Activated effector memory CD4-positive, alpha-beta T cell treated with Interleukin-2 at 50 U/mL for 16 hours (primary cell): ENCODE results near the gene ACP1.

Experiments used
- DNase-seq: peaks from one replicate; pipeline ENCODE4 v3.0.0-alpha.2; 2020

Gene ACP1

DNA sequence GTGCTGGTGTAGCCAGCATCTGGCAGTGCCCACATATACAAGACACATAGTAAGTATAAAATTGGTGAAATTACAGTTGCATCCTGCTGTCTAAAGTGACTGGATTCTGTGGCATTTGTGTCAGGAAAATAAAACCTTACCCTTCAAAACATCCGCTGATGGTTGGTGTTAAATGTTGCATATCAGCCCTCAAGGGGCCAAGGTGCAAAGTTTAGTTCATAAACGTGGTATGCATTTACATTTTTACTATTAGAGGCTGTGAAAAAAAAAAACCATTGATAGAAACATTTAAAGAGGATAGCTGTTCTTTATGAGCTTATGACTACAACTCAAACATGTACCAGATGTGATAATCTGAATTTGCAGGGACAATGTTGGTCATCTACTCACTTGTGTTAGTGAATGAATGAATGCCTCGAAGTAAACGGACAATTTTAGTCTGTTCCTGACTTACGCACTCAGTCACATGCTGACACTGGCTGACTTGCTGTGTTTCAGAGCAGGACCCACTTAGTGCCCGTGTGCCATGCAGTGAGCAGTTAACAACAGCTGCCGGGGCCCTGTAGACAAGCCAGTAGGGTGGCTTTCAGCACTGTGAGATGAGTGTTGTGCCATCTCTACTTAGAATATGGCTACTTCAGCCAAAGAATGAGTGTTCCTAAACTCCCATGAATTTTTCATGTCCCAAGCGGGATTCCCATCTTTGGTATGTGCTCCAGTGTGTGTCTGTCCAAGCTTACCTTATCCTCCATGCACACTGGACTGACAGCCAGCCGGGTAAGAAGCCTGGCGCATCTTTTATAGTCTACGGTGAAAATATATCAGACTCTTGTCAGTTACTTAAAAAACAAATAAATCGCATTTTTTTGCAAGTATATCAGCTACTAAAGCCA, 17.9 kb downstream of the ACP1 start:
- DNase-seq = no peak

DNA sequence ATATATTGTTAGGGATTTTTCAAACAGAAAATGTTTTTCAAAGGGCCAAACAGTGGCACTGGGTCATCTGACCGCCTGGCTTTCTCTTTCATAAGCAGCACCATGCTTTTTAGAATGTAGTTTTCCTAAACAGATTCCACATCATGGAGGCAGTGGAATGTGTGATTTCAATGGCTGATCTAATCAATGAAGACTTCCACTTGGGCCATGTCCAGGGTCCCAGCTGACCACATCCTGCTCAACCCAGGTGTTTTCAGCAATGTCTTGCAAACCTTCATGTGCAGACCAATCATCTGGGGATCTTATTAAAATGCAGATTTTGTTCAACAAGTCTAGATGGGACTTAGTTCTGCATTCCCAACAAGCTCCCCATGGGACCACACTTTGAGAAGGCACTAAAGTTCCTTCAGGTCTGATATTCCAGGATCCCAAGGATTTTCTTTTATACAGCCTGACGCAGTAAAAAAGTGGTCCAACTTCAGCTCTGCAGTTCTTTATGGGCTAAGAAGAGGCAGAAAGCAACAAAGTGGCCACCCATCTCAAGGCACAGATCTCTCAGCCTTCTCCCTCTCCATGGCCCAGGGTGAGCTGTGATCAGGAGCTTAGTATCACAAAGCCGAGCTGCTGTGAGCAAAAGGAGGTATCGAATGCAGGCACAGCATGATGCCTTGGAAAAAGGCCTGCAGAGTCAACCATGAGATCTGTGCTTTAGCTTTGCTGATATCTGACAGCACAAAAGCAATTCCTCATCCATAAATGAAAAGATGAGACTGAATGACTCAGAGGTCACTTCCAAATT, 19.4 kb downstream of the ACP1 start:
- DNase-seq = no peak

DNA sequence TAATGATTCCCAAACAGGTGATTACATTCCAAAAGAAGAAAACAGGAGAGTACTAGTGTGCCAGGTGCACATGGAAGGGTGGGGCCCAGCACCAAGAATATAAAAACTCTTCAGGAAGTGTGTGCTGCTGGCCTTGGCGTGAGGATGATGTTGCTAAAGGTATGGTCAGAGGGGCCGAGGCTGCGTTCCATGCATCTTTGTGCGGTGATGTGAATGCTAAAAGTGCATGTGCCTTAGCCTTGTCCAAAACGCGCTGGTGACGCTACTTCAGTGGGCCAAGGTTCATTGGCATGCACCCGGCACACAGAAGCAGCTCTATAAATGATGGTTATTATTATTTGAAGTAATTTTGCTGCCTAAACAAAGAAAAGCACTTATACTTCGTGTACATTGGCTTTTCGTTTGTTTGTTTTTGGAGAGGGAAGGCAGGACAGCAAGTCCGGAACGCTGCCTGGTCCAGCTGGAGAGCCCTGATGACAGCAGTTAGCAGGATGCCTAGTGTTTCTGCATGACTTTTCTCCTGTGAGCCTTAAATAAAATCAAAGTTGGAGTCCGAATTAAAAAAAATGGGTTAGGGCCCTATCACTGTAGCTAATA, 20.2 kb downstream of the ACP1 start:
- DNase-seq = no peak

DNA sequence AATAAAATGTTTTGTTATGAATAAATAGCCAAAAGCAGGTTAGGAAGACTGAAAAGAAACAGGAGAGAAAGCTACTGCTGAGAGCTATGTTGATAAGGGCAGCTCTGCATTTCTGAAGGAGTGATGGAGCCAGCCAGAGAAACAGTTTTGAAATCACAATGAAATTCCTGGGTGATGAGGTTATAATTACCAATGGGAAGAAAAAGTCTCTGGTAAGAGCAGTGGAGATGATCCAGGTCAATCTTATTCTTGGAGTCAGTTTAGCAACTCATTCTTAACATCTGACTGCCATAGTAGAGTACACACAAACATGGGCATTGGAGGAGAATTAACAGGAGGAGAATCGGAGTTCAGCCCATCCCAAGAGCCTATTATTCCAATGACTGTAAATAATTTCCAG, 20.8 kb downstream of the ACP1 start:
- no peak for DNase-seq

DNA sequence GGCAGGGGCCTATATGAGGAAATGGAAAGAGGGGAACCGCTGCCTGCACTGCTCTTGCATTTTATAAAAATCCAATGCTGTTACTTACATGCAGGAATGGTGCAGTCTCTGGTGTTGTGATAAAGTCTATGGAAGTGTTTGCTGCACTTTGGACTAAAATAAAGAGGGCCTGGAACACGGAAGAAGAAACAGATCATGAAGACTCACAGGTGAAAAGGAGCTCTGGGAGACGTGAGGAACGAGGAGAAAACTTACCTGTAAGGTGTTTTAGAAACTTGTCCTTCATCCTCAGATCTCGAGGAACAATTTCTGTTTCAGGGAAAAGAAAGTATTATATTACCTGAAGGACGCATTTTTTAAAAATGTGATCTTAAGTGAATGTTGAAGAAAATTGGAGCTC, 21.3 kb downstream of the ACP1 start:
- DNase-seq = no peak

DNA sequence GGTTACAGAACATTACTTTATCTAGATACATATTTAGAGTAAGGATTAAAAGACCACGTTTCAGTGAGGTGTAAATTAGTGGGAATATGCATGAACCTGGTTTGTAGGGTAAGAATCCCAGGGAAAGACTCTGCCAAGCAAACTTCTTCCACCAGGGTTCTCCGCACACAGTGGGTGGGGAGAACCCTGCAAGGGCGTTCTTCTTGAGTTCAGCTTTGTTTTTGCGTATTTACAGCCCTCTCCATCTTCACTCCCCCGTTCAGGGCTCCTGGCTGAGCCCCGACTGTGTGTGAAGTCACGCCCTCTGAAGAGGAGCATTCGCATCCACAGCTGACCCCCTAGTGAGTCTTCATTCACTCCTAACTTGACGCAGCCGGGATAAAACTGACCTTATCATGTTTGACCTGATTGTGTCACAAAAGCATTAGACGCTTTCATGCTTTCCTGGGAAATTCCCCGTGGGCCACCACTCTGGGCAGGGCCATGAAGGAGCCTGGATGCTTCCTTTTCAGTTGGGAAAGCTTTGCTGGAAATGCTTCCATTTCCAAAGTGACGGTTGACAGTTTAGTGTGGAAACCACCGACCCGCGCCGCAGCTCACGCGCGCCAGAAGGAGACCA, 22.1 kb downstream of the ACP1 start:
- no peak for DNase-seq

DNA sequence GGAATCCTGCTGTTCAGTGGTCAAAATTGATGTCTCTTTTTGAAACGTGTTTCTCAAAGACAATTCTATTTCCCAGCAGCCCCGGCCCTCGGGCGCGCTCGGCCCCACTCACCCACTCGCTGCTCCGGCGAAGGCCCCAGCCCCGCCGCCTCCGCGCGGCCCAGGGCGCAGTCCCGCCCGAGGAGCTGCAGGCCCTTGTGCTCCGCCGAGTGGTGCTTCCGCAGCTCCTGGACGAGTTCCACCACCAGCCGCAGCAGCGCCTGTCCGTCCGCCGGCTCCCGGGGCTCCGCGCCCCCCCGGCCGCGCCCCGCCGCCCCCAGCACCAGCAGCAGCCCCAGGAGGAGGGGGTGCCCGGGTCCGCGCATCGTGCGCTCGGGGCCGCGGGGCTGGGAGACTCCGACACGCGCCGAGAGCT, 22.7 kb downstream of the ACP1 start:
- no peak for DNase-seq

DNA sequence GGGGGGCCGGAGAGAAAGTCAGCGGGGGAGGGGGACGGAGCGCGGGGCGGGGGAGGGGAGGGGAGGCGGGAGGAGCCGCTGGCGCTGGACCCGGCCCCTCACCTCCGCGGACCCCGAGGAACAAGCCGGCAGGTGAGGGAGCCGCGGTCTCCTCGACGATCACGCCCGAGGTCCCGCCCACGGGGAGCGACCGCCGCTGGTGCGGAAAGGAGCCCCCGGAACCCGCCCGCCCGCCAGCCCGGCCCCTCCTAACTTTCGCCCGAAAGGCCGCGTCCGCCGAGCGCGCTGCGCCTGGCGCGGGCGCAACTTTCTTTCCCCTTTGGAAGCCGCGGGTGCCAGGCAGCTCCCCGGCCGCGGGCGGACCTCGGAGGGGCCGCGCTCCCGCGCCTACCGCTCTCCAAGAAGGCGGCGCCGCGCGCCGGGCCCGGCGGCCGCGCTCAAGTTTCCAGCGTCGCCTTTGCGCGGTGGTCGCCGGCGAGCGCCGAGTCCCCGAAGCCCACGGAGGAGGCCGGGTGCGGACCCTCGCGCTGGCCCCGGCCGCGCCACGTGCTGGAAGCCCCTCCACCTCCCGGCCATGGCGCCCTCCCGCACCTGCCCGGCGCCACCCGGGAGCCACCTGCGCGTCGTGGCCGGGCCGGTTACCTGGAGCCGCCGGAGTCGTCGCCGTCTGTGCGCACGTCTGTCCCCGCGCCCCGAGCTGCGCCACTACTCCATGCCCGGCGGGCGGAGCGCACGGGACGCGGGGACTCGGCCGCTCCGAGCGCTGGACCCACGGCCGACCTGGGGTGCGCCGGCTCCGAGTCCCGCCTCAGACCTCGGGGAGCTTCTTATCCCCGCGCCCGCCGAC, 23.4 kb downstream of the ACP1 start, which contains the start of gene ALKAL2:
Gene ALKAL2, minus strand, starts transcription at position 181 of the 847 bp plus-strand sequence. CDS start 256 bp downstream, outside the sequence.
- no peak for DNase-seq

DNA sequence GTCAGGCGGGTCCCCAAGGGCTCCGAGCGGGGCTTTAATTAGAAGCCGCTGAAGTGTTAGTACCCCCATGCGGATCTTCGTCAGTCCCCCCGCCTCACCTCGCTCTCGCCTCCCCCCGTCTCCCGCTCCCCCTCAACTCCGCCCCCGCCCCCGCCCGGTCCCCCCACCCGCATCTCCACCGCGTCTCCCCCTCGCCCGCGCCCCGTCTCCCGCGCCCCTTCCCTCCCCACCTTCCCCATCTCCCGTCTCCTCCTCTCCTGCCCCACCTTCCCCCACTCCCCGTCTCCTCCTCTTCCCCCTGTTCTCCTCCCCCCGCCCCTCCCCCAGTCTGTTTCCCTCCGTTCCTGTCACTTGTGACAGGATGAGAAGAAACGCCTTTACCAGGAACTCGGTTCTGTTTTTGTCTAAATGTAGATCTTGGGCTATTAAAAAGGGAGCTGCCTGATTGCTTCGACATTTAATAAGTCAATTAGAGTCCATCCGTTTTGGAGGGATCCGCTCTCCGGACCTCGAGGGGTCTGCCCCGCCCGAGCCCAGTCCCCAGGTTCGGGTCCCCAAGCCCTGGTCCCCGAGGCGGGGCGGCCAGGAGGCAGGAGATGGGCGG, 24.1 kb downstream of the ACP1 start:
- no peak for DNase-seq

DNA sequence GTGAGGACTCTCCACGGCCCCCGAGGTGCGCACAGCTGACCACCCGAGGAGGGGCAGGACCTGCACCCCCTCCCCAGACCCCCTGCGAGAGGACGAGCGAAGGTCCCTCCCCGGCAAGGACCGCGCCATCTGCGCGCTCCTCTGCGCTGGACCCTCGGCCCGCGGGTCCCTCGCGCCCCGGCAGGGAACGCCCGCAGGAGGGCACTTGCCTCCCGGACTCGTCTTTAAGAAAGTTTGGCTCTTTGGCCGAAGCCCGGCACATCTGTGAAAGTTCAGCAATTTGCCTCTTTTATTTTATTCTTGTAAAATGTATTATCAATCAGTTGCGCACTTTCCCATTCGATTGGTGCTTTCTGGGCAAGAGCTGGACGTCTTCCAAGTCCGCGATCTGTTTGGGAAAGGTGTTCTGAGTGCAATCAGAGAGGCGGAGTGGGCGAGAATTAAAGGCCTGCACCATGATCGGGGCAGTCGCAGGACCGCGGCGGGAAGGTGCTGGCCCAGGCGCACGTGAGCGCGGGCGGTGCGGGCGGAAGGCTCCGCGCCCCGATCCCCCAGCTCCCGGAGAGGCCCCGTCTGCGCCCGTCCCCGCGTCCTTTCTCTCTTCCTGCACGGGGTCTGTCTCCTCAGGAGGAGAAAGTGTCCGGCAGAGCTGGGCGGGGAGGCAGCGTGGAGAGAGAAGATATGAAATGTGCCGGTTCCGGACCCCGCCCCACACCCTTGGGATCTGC, 24.8 kb downstream of the ACP1 start:
- no peak for DNase-seq

DNA sequence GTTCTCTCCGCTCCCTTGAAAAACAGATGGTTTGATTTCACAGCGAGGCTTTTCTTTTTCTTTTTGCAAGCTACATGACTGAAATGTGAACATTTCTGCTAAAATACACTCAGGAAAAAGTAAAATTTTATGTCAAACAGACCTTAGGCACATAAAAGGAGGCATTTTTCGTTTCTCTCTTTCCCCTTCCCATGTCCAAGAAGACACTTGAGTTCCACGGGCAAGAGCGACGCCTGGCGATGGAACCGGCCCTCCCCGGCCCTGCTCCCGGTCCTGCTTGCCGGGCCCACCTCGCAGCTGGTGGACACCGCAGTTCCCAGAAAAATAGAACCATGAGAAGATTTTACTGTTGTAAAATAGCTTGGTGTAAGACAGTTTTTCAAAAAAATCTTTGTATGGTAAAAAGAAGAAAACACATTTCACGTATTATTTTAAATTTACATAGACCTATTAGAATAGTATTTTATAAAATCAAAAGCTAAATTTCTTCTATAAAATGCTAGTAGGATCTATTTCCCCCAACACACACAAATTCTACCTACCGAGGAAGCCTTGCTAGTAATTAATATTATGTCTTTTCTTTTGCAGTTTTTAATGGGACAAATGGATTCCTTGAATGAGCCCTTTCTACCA, 25.5 kb downstream of the ACP1 start:
- peak; percentile 18 for DNase-seq

DNA sequence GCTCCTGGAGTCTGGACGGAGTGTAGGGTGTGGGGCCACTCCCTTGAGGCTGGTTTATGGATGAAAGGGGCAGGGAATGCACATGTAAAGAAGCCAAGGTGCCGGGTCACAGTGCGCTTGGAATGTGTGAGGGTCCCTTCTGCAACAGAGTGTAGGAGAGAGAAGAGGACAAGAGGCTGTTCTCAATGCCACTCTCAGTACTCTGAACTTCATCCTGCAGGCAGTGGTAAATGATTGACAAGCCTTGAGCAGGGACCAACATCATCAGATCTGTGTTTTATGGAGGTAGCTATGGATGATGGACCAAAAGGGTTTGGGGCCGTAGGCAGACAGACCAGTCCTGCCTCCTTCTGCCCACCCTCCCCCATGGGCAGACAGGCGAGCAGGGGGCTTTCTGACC, 30.3 kb downstream of the ACP1 start:
- no peak for DNase-seq

DNA sequence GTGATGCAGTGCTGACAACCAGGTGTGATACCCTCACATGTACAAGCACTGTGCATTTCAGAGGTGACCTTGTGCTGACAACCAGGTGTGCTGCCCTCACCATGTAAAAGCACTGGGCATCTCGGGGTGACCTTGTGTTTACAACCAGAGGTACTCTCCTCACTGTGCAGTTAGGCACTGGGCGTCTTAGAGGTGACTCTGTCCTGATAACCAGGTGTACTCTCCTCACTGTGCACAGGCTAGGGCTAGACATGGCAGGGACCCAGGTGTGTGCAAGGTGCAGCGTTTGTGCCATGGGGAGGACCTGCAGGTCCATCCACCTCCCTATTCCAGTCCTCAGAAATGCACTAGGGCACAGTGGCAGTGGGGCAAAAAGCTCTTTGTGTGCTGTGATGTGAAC, 31.6 kb downstream of the ACP1 start:
- no peak for DNase-seq

DNA sequence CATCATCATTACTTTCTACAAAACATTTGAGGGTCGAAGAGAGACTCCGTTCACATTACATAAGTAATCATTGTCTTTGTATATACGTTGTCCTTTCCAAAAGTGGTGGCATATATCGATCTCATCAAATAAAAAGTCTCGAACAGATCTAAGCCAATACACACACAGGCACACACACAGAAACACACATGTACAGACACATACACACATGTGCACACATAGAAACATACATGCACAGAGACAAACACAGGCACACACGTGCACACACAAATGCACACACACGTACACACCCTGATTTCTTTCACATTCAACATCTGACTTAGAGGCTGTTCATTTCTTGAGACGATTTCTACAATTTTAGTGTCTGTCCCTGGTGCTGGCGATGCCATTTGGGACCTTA, 40.6 kb downstream of the ACP1 start:
- DNase-seq = no peak

DNA sequence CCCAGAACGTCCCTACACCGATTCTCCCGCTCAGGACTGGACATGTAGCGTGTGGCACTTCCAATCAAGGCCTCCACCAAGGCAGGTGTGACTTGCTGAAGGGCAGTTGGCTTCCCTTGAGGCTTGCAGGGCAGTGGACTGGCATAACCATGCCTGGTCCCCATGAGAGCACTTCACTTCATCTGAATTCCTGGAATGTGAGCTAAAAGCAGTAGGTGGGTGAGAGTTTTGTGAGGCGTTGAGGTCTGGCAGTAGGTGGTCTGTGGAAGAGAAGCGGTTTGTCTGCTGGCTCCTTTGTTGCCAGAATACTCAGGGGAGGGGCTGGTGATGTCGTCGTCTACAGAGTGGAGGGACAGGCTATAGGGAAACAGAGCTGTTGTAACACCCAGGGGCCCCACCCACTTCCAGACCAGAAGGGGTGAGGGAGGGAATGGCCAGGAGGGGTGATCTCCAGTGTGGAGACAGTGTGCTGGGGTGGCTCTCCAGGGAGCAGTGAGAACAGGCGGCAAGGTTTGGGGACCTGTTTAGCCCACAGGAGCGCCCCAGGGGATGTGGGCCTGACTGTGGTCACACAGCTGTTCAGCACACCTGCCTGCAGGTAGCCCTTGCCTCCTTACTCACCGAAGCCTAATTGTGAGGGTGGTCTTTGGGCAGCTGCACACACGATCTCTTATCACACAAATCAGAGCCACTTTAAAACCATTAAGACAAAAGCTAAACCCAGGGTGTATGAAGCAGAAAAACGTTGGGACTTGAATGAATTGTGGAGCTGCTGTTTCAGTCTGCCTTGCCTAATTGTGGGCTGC, 44.6 kb downstream of the ACP1 start:
- DNase-seq = no peak

DNA sequence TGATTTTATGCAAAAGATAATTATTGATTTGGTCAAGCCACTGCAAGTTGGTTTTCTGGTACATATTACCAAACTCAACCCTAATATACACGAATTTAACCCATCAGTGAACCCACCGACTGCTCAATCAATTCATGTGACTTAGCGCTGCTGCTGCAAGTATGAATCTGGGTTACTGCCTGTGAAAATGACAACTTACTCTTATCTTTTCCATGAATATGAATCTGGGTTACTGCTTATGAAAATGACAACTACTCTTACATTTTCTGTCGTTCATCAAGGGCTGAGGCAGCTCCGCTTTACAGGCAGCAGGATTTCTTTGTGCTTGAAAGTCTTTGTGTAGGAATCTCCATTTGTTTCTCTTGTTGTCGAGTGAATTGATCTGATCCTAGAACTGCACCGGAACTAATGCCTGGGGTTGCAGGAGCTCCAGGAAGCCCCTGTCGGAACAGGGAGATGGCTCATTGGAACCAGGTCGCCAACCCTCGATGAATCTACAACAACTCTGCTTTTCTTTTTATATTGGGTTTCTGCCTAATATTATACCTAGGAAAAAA, 45.3 kb downstream of the ACP1 start:
- DNase-seq = no peak

DNA sequence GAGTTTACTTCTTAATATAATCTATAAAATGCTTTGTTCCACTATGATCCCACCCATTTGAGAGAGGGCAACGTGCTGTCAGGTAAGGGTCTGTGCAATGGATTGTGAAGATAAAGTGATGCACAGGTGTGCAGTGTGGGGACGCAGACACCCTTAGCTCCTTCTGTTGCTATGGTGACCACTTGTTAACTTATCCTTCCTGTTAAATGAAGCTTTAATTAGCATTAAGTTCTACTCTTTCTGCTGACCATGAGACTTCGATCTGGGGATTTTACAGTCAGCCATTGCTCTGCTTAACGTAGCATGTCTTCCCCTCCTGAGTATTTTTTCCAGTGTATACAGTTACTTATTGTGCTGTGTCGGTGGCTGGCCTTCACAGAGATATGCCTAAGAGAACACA, 46.2 kb downstream of the ACP1 start:
- no peak for DNase-seq

DNA sequence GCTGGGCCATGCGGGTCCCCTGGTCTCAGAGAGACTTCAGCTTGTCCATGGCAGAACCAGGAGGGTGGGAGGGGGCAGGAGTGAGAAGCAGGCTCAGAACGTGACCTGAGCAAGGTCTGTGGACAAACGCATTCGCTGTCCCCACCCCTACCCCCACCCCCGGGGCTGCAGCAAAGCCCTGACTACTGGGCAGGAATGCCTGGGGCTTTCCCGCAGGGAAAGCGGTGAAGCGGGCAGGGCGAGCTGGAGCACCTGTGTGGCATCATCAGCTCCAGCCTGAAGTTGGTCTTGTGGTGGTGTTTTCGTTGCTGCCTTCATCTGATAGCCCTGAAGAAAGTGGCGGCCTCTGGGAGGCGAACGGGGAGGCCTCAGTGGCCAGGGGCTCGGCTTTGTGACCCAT, 49.2 kb downstream of the ACP1 start:
- no peak for DNase-seq
